ENCODE data around the gene THADA.

- no peak for TF ChIP-seq ZNF624 (tag by site-specific recombination; IDR thresholded peaks at IDR 0.05)
- TF ChIP-seq, protein P1, sequence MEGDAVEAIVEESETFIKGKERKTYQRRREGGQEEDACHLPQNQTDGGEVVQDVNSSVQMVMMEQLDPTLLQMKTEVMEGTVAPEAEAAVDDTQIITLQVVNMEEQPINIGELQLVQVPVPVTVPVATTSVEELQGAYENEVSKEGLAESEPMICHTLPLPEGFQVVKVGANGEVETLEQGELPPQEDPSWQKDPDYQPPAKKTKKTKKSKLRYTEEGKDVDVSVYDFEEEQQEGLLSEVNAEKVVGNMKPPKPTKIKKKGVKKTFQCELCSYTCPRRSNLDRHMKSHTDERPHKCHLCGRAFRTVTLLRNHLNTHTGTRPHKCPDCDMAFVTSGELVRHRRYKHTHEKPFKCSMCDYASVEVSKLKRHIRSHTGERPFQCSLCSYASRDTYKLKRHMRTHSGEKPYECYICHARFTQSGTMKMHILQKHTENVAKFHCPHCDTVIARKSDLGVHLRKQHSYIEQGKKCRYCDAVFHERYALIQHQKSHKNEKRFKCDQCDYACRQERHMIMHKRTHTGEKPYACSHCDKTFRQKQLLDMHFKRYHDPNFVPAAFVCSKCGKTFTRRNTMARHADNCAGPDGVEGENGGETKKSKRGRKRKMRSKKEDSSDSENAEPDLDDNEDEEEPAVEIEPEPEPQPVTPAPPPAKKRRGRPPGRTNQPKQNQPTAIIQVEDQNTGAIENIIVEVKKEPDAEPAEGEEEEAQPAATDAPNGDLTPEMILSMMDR (tag by site-specific recombination; IDR thresholded peaks at IDR 0.05), result no peak
- no peak for TF ChIP-seq MZF1 (tag by site-specific recombination; IDR thresholded peaks at IDR 0.05; ENCODE audit: borderline replicate concordance)
- TF ChIP-seq, protein P2, sequence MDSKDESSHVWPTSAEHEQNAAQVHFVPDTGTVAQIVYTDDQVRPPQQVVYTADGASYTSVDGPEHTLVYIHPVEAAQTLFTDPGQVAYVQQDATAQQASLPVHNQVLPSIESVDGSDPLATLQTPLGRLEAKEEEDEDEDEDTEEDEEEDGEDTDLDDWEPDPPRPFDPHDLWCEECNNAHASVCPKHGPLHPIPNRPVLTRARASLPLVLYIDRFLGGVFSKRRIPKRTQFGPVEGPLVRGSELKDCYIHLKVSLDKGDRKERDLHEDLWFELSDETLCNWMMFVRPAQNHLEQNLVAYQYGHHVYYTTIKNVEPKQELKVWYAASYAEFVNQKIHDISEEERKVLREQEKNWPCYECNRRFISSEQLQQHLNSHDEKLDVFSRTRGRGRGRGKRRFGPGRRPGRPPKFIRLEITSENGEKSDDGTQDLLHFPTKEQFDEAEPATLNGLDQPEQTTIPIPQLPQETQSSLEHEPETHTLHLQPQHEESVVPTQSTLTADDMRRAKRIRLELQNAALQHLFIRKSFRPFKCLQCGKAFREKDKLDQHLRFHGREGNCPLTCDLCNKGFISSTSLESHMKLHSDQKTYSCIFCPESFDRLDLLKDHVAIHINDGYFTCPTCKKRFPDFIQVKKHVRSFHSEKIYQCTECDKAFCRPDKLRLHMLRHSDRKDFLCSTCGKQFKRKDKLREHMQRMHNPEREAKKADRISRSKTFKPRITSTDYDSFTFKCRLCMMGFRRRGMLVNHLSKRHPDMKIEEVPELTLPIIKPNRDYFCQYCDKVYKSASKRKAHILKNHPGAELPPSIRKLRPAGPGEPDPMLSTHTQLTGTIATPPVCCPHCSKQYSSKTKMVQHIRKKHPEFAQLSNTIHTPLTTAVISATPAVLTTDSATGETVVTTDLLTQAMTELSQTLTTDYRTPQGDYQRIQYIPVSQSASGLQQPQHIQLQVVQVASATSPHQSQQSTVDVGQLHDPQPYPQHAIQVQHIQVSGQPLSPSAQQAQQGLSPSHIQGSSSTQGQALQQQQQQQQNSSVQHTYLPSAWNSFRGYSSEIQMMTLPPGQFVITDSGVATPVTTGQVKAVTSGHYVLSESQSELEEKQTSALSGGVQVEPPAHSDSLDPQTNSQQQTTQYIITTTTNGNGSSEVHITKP (tag by site-specific recombination; IDR thresholded peaks at IDR 0.05), result no peak
- TF ChIP-seq HOXD13 (CRISPR knock-in tag; IDR thresholded peaks at IDR 0.05; ENCODE audit: borderline replicate concordance), result no peak
- TF ChIP-seq, protein P3, sequence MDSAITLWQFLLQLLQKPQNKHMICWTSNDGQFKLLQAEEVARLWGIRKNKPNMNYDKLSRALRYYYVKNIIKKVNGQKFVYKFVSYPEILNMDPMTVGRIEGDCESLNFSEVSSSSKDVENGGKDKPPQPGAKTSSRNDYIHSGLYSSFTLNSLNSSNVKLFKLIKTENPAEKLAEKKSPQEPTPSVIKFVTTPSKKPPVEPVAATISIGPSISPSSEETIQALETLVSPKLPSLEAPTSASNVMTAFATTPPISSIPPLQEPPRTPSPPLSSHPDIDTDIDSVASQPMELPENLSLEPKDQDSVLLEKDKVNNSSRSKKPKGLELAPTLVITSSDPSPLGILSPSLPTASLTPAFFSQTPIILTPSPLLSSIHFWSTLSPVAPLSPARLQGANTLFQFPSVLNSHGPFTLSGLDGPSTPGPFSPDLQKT (IDR thresholded peaks at IDR 0.05; ENCODE audit: borderline replicate concordance, low read depth, low read length), result no peak
- TF ChIP-seq SETDB1 (IDR thresholded peaks at IDR 0.05; ENCODE audit: insufficient read length, low read length), result no peak
- TF ChIP-seq ZNF366 (tag by site-specific recombination; conservative IDR thresholded peaks at IDR 0.05), result no peak
- no peak for TF ChIP-seq ZSCAN23 (tag by site-specific recombination; IDR thresholded peaks at IDR 0.05)
- no peak for TF ChIP-seq FEZF1 (tag by site-specific recombination; IDR thresholded peaks at IDR 0.05)
- no peak for TF ChIP-seq SP3 (tag by site-specific recombination; IDR thresholded peaks at IDR 0.05)
- no peak for TF ChIP-seq ZNF274 (IDR thresholded peaks at IDR 0.05; ENCODE audit: low read length)
- TF ChIP-seq ZNF274 (tag by site-specific recombination; IDR thresholded peaks at IDR 0.05; ENCODE audit: borderline replicate concordance), result no peak
- TF ChIP-seq ZNF707 (tag by site-specific recombination; IDR thresholded peaks at IDR 0.05), result no peak
Measured at GRCh38 chr2:43215673-43216255, 380.1 kb downstream of the THADA start.

Measured in HEK293 (cell line).